Testis (tissue), 3 donors: ENCODE data around the gene SCRT2. TPM values are rescaled to one million over a fixed set of nuclear protein-coding genes. Genes with fewer than 3 reads are reported as not detected.

Experiments
- DNase-seq: peaks from one replicate; pipeline ENCODE4 v3.0.0-alpha.2; 2019
- H3K27ac ChIP-seq, 2 donors: fragments of 200-600 bp; sonication (generic); one replicate each; pipeline ENCODE4 v1.5.1; 2019
- H3K27me3 ChIP-seq: fragments of 200-600 bp; sonication (generic); one replicate; pipeline ENCODE4 v1.5.1; 2019
- H3K36me3 ChIP-seq: fragments of 200-600 bp; sonication (generic); one replicate; pipeline ENCODE4 v1.5.1; 2017; ENCODE audit warnings: low read depth; ENCODE audit errors: missing control alignments
- H3K4me1 ChIP-seq: fragments of 200-600 bp; sonication (generic); one replicate; pipeline ENCODE4 v1.5.1; 2019
- H3K4me3 ChIP-seq, 2 donors: fragments of 200-600 bp; sonication (generic); one replicate each; pipeline ENCODE4 v1.5.1; 2017 to 2019
- H3K9me3 ChIP-seq: fragments of 200-600 bp; sonication (generic); one replicate; pipeline ENCODE4 v1.5.1; 2017
- POLR2A ChIP-seq: fragments of 450-650 bp; IDR thresholded peaks from one replicate; pipeline ENCODE4 v1.6.1; 2017; ENCODE audit warnings: antibody characterized with exemption, mild to moderate bottlenecking, moderate library complexity
- WGBS, 2 donors: methylation state at CpG; one replicate each; pipeline ENCODE4 v1.1.5; 2018; 5-methylcytosine and 5-hydroxymethylcytosine counted together
- intact Hi-C: fragments of 100-400 bp; cut with DNase I; formaldehyde crosslinking; loops from one replicate; pipeline ENCODE4 v1.15.1; 2023; ENCODE audit warnings: low total_unique reads
- polyA plus RNA-seq: library from polyadenylated mRNA; stranded (reverse); fragments of 350-450 nt; fragmentation: Illumina TruSeq; extraction: RNeasy Lipid Tissue Mini Kit (QIAGEN cat#74804); gene quantifications from one replicate; pipeline ENCODE4 v1.2.3, GENCODE V29; 2014; ENCODE audit warnings: low read depth, low replicate concordance; ENCODE audit not compliant: insufficient read depth
- total RNA-seq, 2 donors: library from RNA; depleted of rRNA; stranded (reverse); fragments of >200 nt; gene quantifications; one replicate each; pipeline ENCODE4 v1.2.3, GENCODE V29; 2016
- TF ChIP-seq, protein P1 (sequence below), 3 experiments: fragments of 450-650 bp in 2 of 3; fragments of 200-600 bp in 1 of 3; sonication (generic) in 1 of 3; IDR thresholded peaks; one replicate each; pipeline ENCODE4 v1.5.1; 2016 to 2019; ENCODE audit warnings: antibody characterized with exemption in 3 of 3, mild to moderate bottlenecking in 2 of 3, moderate library complexity in 1 of 3

SCRT2 gene
- total and polyA plus RNA-seq, 3 donors from 2014 or later = 0.13 to 0.39 (median 0.19) TPM

DNA sequence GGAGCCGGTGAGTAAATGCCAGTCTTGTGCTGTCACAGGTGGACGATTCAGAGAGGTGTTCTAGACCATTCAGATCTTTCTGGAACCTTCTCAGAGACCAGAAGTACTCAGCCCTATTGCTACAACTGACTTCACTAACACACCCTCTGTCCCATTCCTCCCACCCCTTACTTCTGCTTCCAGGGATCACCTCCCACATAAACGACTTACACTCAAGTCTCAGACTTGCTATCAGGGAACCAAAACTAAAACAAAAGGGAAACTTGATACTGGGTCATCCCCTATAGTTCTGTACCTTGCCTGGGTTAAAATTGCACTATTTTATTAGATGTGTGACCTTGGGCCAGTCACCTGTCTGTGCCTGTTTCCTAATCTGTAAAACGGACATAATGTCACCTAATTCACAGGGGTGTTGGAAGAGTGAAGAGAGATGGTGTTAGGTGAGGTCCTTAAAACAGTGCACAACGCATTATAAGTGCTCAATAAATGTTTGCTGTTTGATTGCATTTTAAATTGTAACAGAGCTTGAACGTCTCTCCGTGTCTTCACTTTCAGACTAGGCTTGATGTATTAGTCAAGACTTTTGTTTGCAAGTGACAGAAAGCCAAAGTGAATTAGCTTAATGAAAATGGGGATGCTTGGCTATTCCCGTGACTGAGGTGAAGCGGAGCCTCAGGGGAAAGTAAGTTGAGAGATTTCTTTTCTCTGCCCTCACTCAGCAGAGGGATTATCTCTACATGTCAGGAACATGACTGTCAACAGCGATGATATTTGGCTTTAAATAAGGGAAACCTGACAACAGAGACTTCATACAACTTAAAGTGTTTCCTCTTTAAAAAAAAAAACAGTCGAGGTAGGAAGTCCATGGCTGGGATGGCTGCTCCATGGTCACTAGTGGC is 19.6 kb downstream of the SCRT2 start:
- WGBS, 2 donors = 82 to 83% methylated on average over 11 of the region's 11 CpGs
- Histone ChIP-seq H3K36me3 (no peaks in the 10 kb centered on the region), H3K4me3 (no peak overlapping the region), H3K27ac (no peak overlapping the region), H3K9me3 (no peaks in the 10 kb centered on the region), H3K27me3 (no peaks in the 10 kb centered on the region), H3K4me1 (peaks cover 14% of the 10 kb centered on the region)
- TF ChIP-seq POLR2A = no peak
- TF ChIP-seq, protein P1, sequence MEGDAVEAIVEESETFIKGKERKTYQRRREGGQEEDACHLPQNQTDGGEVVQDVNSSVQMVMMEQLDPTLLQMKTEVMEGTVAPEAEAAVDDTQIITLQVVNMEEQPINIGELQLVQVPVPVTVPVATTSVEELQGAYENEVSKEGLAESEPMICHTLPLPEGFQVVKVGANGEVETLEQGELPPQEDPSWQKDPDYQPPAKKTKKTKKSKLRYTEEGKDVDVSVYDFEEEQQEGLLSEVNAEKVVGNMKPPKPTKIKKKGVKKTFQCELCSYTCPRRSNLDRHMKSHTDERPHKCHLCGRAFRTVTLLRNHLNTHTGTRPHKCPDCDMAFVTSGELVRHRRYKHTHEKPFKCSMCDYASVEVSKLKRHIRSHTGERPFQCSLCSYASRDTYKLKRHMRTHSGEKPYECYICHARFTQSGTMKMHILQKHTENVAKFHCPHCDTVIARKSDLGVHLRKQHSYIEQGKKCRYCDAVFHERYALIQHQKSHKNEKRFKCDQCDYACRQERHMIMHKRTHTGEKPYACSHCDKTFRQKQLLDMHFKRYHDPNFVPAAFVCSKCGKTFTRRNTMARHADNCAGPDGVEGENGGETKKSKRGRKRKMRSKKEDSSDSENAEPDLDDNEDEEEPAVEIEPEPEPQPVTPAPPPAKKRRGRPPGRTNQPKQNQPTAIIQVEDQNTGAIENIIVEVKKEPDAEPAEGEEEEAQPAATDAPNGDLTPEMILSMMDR (IDR thresholded peaks at IDR 0.05) = no peak
- DNase-seq = no peak
- intact Hi-C loops = no loop called here

DNA sequence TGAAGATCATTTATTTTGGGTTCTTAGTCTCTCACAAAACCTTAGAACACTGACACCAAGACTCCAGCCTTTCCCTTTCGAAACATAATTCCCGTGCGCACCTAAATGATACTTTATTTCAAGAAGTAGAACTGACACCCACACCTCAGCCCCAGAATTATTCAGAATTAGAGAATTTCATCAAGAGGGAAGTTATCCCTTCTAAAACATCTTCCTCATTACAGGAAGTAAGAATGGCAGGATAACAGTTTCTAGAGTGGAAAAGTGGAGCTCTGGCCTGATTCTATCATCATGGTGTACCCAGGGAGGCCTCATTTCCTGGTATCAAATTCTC is 21.2 kb downstream of the SCRT2 start:
- DNase-seq = no peak
- Histone ChIP-seq H3K27ac (no peak overlapping the region), H3K9me3 (no peaks in the 10 kb centered on the region), H3K4me3 (no peak overlapping the region), H3K36me3 (no peaks in the 10 kb centered on the region), H3K4me1 (peaks cover 14% of the 10 kb centered on the region), H3K27me3 (no peaks in the 10 kb centered on the region)
- intact Hi-C loops = no loop called here
- WGBS, 2 donors = 62 to 72% methylated on average over 3 of the region's 3 CpGs
- TF ChIP-seq, protein P1 (IDR thresholded peaks at IDR 0.05) = no peak
- no peak for TF ChIP-seq POLR2A

- peak overlapping the region; percentile 67 to 69 for H3K4me3 ChIP-seq
- H3K27ac ChIP-seq = peak overlapping the region in 1 of 2 donors; percentile 90
- no peaks in the 10 kb centered on the region for H3K9me3 ChIP-seq
- H3K36me3 ChIP-seq = no peaks in the 10 kb centered on the region
- DNase-seq = no peak
- intact Hi-C loops = no loop called here
- no peaks in the 10 kb centered on the region for H3K27me3 ChIP-seq
- H3K4me1 ChIP-seq = peaks cover 14% of the 10 kb centered on the region
- no peak for TF ChIP-seq POLR2A
- TF ChIP-seq, protein P1 (IDR thresholded peaks at IDR 0.05) = no peak
- WGBS, 2 donors = 12 to 15% methylated on average over 8 to 31 of the region's 31 CpGs
Observed at GRCh38 chr20:653590-654416, 21.8 kb downstream of the SCRT2 start.

DNA sequence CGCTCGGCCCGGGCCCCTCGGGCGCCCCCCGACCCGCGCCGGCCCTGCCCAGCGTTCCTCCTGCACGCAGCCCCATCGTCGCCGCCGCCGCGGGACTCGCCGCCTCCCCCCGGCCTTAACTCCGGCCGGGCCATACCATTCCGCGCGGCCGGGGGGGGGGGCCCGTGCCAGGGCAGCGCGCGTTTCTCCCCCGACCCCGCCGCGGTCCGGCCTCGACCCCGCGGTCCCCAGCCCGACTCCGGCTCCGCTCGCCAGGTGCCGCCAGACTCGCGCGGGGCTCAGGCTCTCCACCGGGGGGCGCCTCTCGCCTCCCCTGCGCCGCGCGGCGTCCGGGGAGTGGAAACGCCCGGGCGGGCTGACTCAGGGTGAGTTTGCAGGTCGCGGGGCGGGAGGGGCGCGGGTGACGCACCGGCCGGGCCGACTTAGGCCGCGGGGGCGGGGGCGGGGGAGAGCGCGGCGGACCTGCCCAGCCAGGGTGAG is 22.5 kb downstream of the SCRT2 start, which contains the start of gene SRXN1:
Gene SRXN1 (minus strand): TSS at position 91 of the 480 bp plus-strand sequence. CDS start 15 bp downstream, at position 76.
- H3K4me3 ChIP-seq = peak within 1 kb of the TSS; percentile 67 to 69
- no peaks in the 10 kb centered on the region for H3K27me3 ChIP-seq
- no peaks in the 10 kb centered on the region for H3K36me3 ChIP-seq
- no peak for TF ChIP-seq POLR2A
- TF ChIP-seq, protein P1 (IDR thresholded peaks at IDR 0.05) = peak; percentile 35 to 61 (median 60)
- peaks cover 14% of the 10 kb centered on the region for H3K4me1 ChIP-seq
- intact Hi-C loops = no loop called here
- peak; percentile 92 for DNase-seq
- H3K9me3 ChIP-seq = no peaks in the 10 kb centered on the region
- H3K27ac ChIP-seq = peak within 1 kb of the TSS; percentile 63 to 90
- 1% methylated on average over 47 of the region's 74 CpGs; no CpG with 5 or more reads in 1 of the 2 donors for WGBS, 2 donors
